ENCODE measurements around the gene MED17. TPM values are rescaled to one million over a fixed set of nuclear protein-coding genes. Genes with fewer than 3 reads are reported as not detected.

The MED17 gene
- total RNA-seq, 2 experiments from 2014 or later, result 23.0 to 33.3 TPM

GRCh38 chr11:93849201-93849600 is 65.1 kb downstream of the MED17 start:
- CTCF ChIA-PET (ENCODE audit: unreplicated experiment), result no interaction called here
- no peaks in the 10 kb centered on the region for H3K79me2 ChIP-seq (ENCODE audit: insufficient read depth, low read depth, low read length)
- no peaks in the 10 kb centered on the region for H3K9me2 ChIP-seq (ENCODE audit: insufficient read depth, low read length)
- POLR2A ChIA-PET, result no interaction called here
- no peak overlapping the region for H2AFZ ChIP-seq (ENCODE audit: low read length)
- no TSS peak for BruUV-seq (replicated peaks)
- TF ChIP-seq EZH2phosphoT487 (IDR thresholded peaks at IDR 0.05; ENCODE audit: borderline replicate concordance, low read depth, low read length) (no peak), CTCF (conservative IDR thresholded peaks at IDR 0.05; ENCODE audit: low read length) (no peak)
- no peaks in the 10 kb centered on the region for H3K36me3 ChIP-seq (ENCODE audit: insufficient read depth, low read length)
- intact Hi-C loops (cut with micrococcal nuclease; ENCODE audit: unreplicated experiment), result no loop called here
- no peaks in the 10 kb centered on the region for H4K20me1 ChIP-seq (ENCODE audit: insufficient read depth, low read length)
- H3K4me3 ChIP-seq (ENCODE audit: low read depth, low read length, poor library complexity, severe bottlenecking), result no peak overlapping the region
- H3K4me2 ChIP-seq (ENCODE audit: low read length), result no peak overlapping the region
- H3K4me1 ChIP-seq (ENCODE audit: insufficient read depth, low read length, poor library complexity, severe bottlenecking), result no peaks in the 10 kb centered on the region
- H3K9me3 ChIP-seq (ENCODE audit: low read length), result no peaks in the 10 kb centered on the region
- H3K27ac ChIP-seq (ENCODE audit: low read depth, low read length, poor library complexity, severe bottlenecking), result no peak overlapping the region
- no peak for DNase-seq (ENCODE audit: low spot score)

- Histone ChIP-seq H3K4me3 (ENCODE audit: low read depth, low read length, poor library complexity, severe bottlenecking) (no peak overlapping the region), H2AFZ (ENCODE audit: low read length) (no peak overlapping the region), H3K9me3 (ENCODE audit: low read length) (no peaks in the 10 kb centered on the region), H3K9me2 (ENCODE audit: insufficient read depth, low read length) (no peaks in the 10 kb centered on the region), H3K4me1 (ENCODE audit: insufficient read depth, low read length, poor library complexity, severe bottlenecking) (no peaks in the 10 kb centered on the region), H3K4me2 (ENCODE audit: low read length) (no peak overlapping the region), H4K20me1 (ENCODE audit: insufficient read depth, low read length) (no peaks in the 10 kb centered on the region), H3K36me3 (ENCODE audit: insufficient read depth, low read length) (no peaks in the 10 kb centered on the region), H3K79me2 (ENCODE audit: insufficient read depth, low read depth, low read length) (no peaks in the 10 kb centered on the region), H3K27ac (ENCODE audit: low read depth, low read length, poor library complexity, severe bottlenecking) (no peak overlapping the region)
- BruUV-seq (replicated peaks), result no TSS peak
- CTCF ChIA-PET (ENCODE audit: unreplicated experiment), result interaction anchor here (0.5 to 0.6 kb wide), 2 partner anchors 10 to 134 kb away, joined by 3 to 7 read pairs; no protein-coding TSS in a partner anchor
- no peak for TF ChIP-seq CTCF (conservative IDR thresholded peaks at IDR 0.05; ENCODE audit: low read length)
- TF ChIP-seq EZH2phosphoT487 (IDR thresholded peaks at IDR 0.05; ENCODE audit: borderline replicate concordance, low read depth, low read length), result no peak
- no peak for DNase-seq (ENCODE audit: low spot score)
- intact Hi-C loops (cut with micrococcal nuclease; ENCODE audit: unreplicated experiment), result no loop called here
- POLR2A ChIA-PET, result interaction anchor here (0.5 to 0.6 kb wide), 3 partner anchors 109 to 946 kb away, joined by 3 to 5 read pairs (median 3); no protein-coding TSS in a partner anchor
Observed at GRCh38 chr11:93849751-93850593, 65.9 kb downstream of the MED17 start.

DNA sequence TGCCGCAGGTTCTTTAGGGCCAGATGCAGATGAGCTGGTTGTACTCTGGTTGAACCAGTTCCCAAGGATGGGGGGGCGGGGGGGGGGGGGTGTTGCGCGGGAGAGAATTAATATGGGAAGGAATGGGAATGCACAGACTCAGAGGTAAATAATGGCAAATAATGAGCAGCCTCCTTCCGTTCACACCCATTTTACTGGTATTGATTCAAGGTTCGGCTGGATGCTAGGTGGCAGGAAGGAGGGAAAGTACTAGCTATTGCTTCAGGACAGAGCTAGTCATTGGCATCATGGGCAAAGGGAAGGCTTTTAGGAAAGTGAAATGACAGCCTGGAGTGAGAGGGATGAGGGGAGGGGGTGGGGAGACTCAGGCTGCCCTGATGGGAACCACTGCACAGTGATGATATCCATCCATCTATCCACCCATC is 66.5 kb downstream of the MED17 start, which contains the start of gene VSTM5:
VSTM5 (minus strand) TSS at position 25 of the 425 bp plus-strand sequence. CDS start 116 bp downstream, outside the sequence.
- CTCF ChIA-PET (ENCODE audit: unreplicated experiment), result interaction anchor here (0.5 to 0.6 kb wide), 2 partner anchors 11 to 135 kb away, joined by 3 to 7 read pairs; no protein-coding TSS in a partner anchor
- intact Hi-C loops (cut with micrococcal nuclease; ENCODE audit: unreplicated experiment), result no loop called here
- POLR2A ChIA-PET, result interaction anchor here (0.6 kb wide), 2 partner anchors 869 to 947 kb away, joined by 3 to 5 read pairs; no protein-coding TSS in a partner anchor

More for the DNA sequence above, 66.5 kb downstream of the MED17 start, which contains the start of gene VSTM5:
- H4K20me1 ChIP-seq (ENCODE audit: insufficient read depth, low read length), result no peaks in the 10 kb centered on the region
- no peak within 1 kb of the TSS for H3K27ac ChIP-seq (ENCODE audit: low read depth, low read length, poor library complexity, severe bottlenecking)
- H3K4me3 ChIP-seq (ENCODE audit: low read depth, low read length, poor library complexity, severe bottlenecking), result no peak within 1 kb of the TSS
- DNase-seq (ENCODE audit: low spot score), result no peak
- H3K9me3 ChIP-seq (ENCODE audit: low read length), result no peaks in the 10 kb centered on the region
- H3K79me2 ChIP-seq (ENCODE audit: insufficient read depth, low read depth, low read length), result no peaks in the 10 kb centered on the region
- TF ChIP-seq EZH2phosphoT487 (IDR thresholded peaks at IDR 0.05; ENCODE audit: borderline replicate concordance, low read depth, low read length) (no peak), CTCF (conservative IDR thresholded peaks at IDR 0.05; ENCODE audit: low read length) (no peak)
- H3K4me1 ChIP-seq (ENCODE audit: insufficient read depth, low read length, poor library complexity, severe bottlenecking), result no peaks in the 10 kb centered on the region
- no TSS peak for BruUV-seq (replicated peaks)
- no peak within 1 kb of the TSS for H2AFZ ChIP-seq (ENCODE audit: low read length)
- no peaks in the 10 kb centered on the region for H3K36me3 ChIP-seq (ENCODE audit: insufficient read depth, low read length)
- no peaks in the 10 kb centered on the region for H3K9me2 ChIP-seq (ENCODE audit: insufficient read depth, low read length)
- no peak within 1 kb of the TSS for H3K4me2 ChIP-seq (ENCODE audit: low read length)
